Measurements from ENCODE around the gene MEF2A.

- no peak for TF ChIP-seq MYC (IDR thresholded peaks at IDR 0.05; ENCODE audit: insufficient read depth, insufficient read length, insufficient replicate concordance, low read length, severe bottlenecking)
- no peak for TF ChIP-seq POLR2AphosphoS5 (IDR thresholded peaks at IDR 0.05; ENCODE audit: low read length)
- no peak for TF ChIP-seq POLR2A (IDR thresholded peaks at IDR 0.05; ENCODE audit: low read depth, low read length)
- TF ChIP-seq BHLHE40 (IDR thresholded peaks at IDR 0.05; ENCODE audit: borderline replicate concordance in 1 of 2, low read depth in 2 of 2, low read length in 1 of 2), result no peak
- TF ChIP-seq CTCF (IDR thresholded peaks at IDR 0.05 in 2 of 3, conservative IDR thresholded peaks at IDR 0.05 in 1 of 3; ENCODE audit: control insufficient read depth in 2 of 3, extremely low read depth in 1 of 3, insufficient read depth in 1 of 3, low read depth in 3 of 3, low read length in 3 of 3), result no peak
- TF ChIP-seq MAX (IDR thresholded peaks at IDR 0.05; ENCODE audit: low read depth, low read length), result no peak
- TF ChIP-seq TCF7 (IDR thresholded peaks at IDR 0.05; ENCODE audit: borderline replicate concordance), result no peak
- no peak for TF ChIP-seq TCF12 (IDR thresholded peaks at IDR 0.05; ENCODE audit: low read depth, low read length)
- no peak for TF ChIP-seq ZNF274 (IDR thresholded peaks at IDR 0.05; ENCODE audit: insufficient read depth, insufficient read length)
- no peak for TF ChIP-seq EP300 (IDR thresholded peaks at IDR 0.05; ENCODE audit: borderline replicate concordance in 1 of 2, control insufficient read depth in 1 of 2, low read depth in 2 of 2, low read length in 2 of 2)
- TF ChIP-seq, protein P1, sequence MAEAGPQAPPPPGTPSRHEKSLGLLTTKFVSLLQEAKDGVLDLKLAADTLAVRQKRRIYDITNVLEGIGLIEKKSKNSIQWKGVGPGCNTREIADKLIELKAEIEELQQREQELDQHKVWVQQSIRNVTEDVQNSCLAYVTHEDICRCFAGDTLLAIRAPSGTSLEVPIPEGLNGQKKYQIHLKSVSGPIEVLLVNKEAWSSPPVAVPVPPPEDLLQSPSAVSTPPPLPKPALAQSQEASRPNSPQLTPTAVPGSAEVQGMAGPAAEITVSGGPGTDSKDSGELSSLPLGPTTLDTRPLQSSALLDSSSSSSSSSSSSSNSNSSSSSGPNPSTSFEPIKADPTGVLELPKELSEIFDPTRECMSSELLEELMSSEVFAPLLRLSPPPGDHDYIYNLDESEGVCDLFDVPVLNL (IDR thresholded peaks at IDR 0.05; ENCODE audit: low read depth, low read length), result no peak
- TF ChIP-seq, protein P2, sequence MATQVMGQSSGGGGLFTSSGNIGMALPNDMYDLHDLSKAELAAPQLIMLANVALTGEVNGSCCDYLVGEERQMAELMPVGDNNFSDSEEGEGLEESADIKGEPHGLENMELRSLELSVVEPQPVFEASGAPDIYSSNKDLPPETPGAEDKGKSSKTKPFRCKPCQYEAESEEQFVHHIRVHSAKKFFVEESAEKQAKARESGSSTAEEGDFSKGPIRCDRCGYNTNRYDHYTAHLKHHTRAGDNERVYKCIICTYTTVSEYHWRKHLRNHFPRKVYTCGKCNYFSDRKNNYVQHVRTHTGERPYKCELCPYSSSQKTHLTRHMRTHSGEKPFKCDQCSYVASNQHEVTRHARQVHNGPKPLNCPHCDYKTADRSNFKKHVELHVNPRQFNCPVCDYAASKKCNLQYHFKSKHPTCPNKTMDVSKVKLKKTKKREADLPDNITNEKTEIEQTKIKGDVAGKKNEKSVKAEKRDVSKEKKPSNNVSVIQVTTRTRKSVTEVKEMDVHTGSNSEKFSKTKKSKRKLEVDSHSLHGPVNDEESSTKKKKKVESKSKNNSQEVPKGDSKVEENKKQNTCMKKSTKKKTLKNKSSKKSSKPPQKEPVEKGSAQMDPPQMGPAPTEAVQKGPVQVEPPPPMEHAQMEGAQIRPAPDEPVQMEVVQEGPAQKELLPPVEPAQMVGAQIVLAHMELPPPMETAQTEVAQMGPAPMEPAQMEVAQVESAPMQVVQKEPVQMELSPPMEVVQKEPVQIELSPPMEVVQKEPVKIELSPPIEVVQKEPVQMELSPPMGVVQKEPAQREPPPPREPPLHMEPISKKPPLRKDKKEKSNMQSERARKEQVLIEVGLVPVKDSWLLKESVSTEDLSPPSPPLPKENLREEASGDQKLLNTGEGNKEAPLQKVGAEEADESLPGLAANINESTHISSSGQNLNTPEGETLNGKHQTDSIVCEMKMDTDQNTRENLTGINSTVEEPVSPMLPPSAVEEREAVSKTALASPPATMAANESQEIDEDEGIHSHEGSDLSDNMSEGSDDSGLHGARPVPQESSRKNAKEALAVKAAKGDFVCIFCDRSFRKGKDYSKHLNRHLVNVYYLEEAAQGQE (IDR thresholded peaks at IDR 0.05; ENCODE audit: low read depth, low read length), result no peak
- TF ChIP-seq RAD21 (IDR thresholded peaks at IDR 0.05; ENCODE audit: insufficient read depth, low read depth, low read length), result no peak
- no peak for TF ChIP-seq EZH2 (IDR thresholded peaks at IDR 0.05; ENCODE audit: borderline replicate concordance, control insufficient read depth, low read depth, low read length)
Observed at GRCh38 chr15:99741835-99742234, 176.1 kb downstream of the MEF2A start.
